PC-9 (cell line): Measurements from ENCODE around the gene ABCA7.

ENCODE experiments used
- CTCF ChIP-seq: fragments of 200-600 bp; sonication (generic); conservative IDR thresholded peaks from 2 replicates; pipeline ENCODE4 v1.6.1; 2017; ENCODE audit warnings: mixed run types, antibody characterized with exemption, mild to moderate bottlenecking, moderate library complexity
- EZH2 ChIP-seq: fragments of 200-600 bp; sonication (generic); IDR thresholded peaks from 2 replicates; pipeline ENCODE4 v1.8.0; 2017; ENCODE audit warnings: antibody characterized with exemption, low read depth

GRCh38 chr19:1088416-1089010 is 48.6 kb downstream of the ABCA7 start:
- TF ChIP-seq CTCF (no peak), EZH2 (no peak)
